ENCODE results near the gene PLS1.
"Not testable (repeated sequence)": the region's sequence is repeated elsewhere in the genome, so short reads cannot be mapped to it uniquely, and the experiment has no call there.

Gene PLS1

GRCh38 chr3:142578329-142579223, 17.6 kb upstream of the PLS1 start, which contains the start of gene ATR:
TSS of gene ATR (minus strand) at chr3:142578733. CDS start at chr3:142578704, 29 bp downstream.
- no peak for TF ChIP-seq ZNF274 (IDR thresholded peaks at IDR 0.05; ENCODE audit: low read depth, low read length)
- peak within 1 kb of the TSS; percentile 88 for H3K4me3 ChIP-seq (ENCODE audit: low read length)

- TF ChIP-seq ZNF274 (IDR thresholded peaks at IDR 0.05; ENCODE audit: low read depth, low read length), result no peak
- no peak overlapping the region for H3K4me3 ChIP-seq (ENCODE audit: low read length)
Measured at GRCh38 chr3:142580061-142580423, 16.2 kb upstream of the PLS1 start.

- not testable (repeated sequence) for H3K4me3 ChIP-seq (ENCODE audit: low read length)
Measured at GRCh38 chr3:142581070-142581469, 15.1 kb upstream of the PLS1 start.

- H3K4me3 ChIP-seq (ENCODE audit: low read length), result no peak overlapping the region
- TF ChIP-seq ZNF274 (IDR thresholded peaks at IDR 0.05; ENCODE audit: low read depth, low read length), result no peak
Measured at GRCh38 chr3:142586803-142587406, 9.3 kb upstream of the PLS1 start.

GRCh38 chr3:142588703-142589102, 7.5 kb upstream of the PLS1 start:
- no peak overlapping the region for H3K4me3 ChIP-seq (ENCODE audit: low read length)
- TF ChIP-seq ZNF274 (IDR thresholded peaks at IDR 0.05; ENCODE audit: low read depth, low read length), result no peak

- H3K4me3 ChIP-seq (ENCODE audit: low read length), result not testable (repeated sequence)
Measured at GRCh38 chr3:142592268-142592667, 3.9 kb upstream of the PLS1 start.

- TF ChIP-seq ZNF274 (IDR thresholded peaks at IDR 0.05; ENCODE audit: low read depth, low read length), result no peak
- H3K4me3 ChIP-seq (ENCODE audit: low read length), result no peak overlapping the region
Measured at GRCh38 chr3:142595141-142595540, 1.1 kb upstream of the PLS1 start.

GRCh38 chr3:142595581-142595950, 627 bp upstream of the PLS1 start:
- H3K4me3 ChIP-seq (ENCODE audit: low read length), result peak overlapping the region; percentile 72
- TF ChIP-seq ZNF274 (IDR thresholded peaks at IDR 0.05; ENCODE audit: low read depth, low read length), result no peak

- H3K4me3 ChIP-seq (ENCODE audit: low read length), result peak overlapping the region; percentile 72
- no peak for TF ChIP-seq ZNF274 (IDR thresholded peaks at IDR 0.05; ENCODE audit: low read depth, low read length)
Measured at GRCh38 chr3:142596726-142597088, 514 bp downstream of the PLS1 start.

- H3K4me3 ChIP-seq (ENCODE audit: low read length), result no peak overlapping the region
- no peak for TF ChIP-seq ZNF274 (IDR thresholded peaks at IDR 0.05; ENCODE audit: low read depth, low read length)
Measured at GRCh38 chr3:142597906-142598305, 1.7 kb downstream of the PLS1 start.

- no peak overlapping the region for H3K4me3 ChIP-seq (ENCODE audit: low read length)
- no peak for TF ChIP-seq ZNF274 (IDR thresholded peaks at IDR 0.05; ENCODE audit: low read depth, low read length)
Measured at GRCh38 chr3:142601713-142602112, 5.5 kb downstream of the PLS1 start.

- H3K4me3 ChIP-seq (ENCODE audit: low read length), result no peak overlapping the region
Measured at GRCh38 chr3:142602619-142603385, 6.6 kb downstream of the PLS1 start.

GRCh38 chr3:142603386-142603705, 7.2 kb downstream of the PLS1 start:
- not testable (repeated sequence) for H3K4me3 ChIP-seq (ENCODE audit: low read length)

More at GRCh38 chr3:142602619-142603385, 6.6 kb downstream of the PLS1 start:
- TF ChIP-seq ZNF274 (IDR thresholded peaks at IDR 0.05; ENCODE audit: low read depth, low read length), result no peak

GRCh38 chr3:142604940-142605339, 8.7 kb downstream of the PLS1 start:
- no peak overlapping the region for H3K4me3 ChIP-seq (ENCODE audit: low read length)
- no peak for TF ChIP-seq ZNF274 (IDR thresholded peaks at IDR 0.05; ENCODE audit: low read depth, low read length)

GRCh38 chr3:142608631-142609030, 12.4 kb downstream of the PLS1 start:
- no peak overlapping the region for H3K4me3 ChIP-seq (ENCODE audit: low read length)
- no peak for TF ChIP-seq ZNF274 (IDR thresholded peaks at IDR 0.05; ENCODE audit: low read depth, low read length)

Measured in GM08714 (cell line).